ENCODE data around the gene DNAJC19. TPM values are rescaled to one million over a fixed set of nuclear protein-coding genes. Genes with fewer than 3 reads are reported as not detected.

DNAJC19 gene
- total RNA-seq, result 10 to 100 TPM; 38.1 to 46.0 TPM

DNA sequence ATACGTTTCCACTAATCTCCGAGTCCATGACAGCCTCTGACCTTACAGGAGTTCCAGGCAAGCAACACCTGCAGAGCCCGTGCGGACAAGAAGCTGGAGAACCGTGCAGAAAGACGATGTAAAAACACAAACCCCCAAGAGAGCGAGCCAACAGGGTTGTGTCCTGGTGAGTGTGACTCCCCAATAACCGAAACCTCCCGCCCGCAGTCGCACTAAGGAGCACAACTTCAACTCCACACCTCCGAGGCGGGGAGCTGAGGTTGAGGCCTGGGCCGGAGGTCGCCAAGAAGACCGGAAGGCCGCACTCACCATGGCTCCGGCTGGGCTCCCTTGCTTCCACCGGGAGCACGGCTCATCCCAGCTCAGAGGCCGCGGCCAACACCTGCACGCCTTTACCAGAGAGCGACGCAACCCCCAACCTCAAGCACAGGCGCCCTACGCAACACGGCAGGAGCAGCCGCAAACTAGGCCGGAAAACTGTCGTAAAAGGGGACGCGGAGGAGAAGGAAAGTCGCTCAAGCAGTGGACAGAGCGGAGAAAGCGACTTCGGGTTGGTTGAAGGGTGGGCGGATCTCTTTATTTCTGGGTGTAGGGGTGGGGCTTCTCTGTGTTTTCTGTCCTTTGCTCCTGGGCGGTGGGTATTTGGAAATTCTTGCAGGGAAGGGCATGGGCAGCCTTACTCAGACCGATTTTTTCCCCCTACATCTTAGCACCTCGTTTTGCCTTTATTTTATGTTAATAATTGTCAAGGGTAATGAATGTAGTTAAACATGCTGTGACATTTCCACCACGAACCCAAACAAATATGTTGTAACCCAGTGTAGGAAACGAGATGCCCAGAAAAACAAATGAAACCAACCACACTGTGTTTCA is at the start of gene DNAJC19:
Gene DNAJC19 (minus strand): TSS at position 446 of the 873 bp plus-strand sequence. CDS start 134 bp downstream, at position 312.
- Histone ChIP-seq H3K36me3 (no peaks in the 10 kb centered on the region), H3K9me3 (no peaks in the 10 kb centered on the region), H3K4me3 (peak within 1 kb of the TSS; percentile 63 to 76), H3K27ac (peak within 1 kb of the TSS; percentile 82 to 86), H3K27me3 (replicated peaks; ENCODE audit: insufficient read depth) (no peaks in the 10 kb centered on the region), H3K4me1 (replicated peaks) (no peaks in the 10 kb centered on the region)
- intact Hi-C loops (cut with DNase I), result loop anchor here (2.0 kb wide), 1 partner anchor 77 kb away; the partner anchor contains the start of gene FXR1
- TF ChIP-seq POLR2A (IDR thresholded peaks at IDR 0.05) (peak; percentile 65), POLR2AphosphoS5 (IDR thresholded peaks at IDR 0.05) (peak; percentile 96)
- TF ChIP-seq, protein P1, sequence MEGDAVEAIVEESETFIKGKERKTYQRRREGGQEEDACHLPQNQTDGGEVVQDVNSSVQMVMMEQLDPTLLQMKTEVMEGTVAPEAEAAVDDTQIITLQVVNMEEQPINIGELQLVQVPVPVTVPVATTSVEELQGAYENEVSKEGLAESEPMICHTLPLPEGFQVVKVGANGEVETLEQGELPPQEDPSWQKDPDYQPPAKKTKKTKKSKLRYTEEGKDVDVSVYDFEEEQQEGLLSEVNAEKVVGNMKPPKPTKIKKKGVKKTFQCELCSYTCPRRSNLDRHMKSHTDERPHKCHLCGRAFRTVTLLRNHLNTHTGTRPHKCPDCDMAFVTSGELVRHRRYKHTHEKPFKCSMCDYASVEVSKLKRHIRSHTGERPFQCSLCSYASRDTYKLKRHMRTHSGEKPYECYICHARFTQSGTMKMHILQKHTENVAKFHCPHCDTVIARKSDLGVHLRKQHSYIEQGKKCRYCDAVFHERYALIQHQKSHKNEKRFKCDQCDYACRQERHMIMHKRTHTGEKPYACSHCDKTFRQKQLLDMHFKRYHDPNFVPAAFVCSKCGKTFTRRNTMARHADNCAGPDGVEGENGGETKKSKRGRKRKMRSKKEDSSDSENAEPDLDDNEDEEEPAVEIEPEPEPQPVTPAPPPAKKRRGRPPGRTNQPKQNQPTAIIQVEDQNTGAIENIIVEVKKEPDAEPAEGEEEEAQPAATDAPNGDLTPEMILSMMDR (IDR thresholded peaks at IDR 0.05), result no peak
- WGBS, result under 1% methylated on average over 41 of the region's 43 CpGs
- DNase-seq (ENCODE audit: low spot score), result peak; percentile 94

DNA sequence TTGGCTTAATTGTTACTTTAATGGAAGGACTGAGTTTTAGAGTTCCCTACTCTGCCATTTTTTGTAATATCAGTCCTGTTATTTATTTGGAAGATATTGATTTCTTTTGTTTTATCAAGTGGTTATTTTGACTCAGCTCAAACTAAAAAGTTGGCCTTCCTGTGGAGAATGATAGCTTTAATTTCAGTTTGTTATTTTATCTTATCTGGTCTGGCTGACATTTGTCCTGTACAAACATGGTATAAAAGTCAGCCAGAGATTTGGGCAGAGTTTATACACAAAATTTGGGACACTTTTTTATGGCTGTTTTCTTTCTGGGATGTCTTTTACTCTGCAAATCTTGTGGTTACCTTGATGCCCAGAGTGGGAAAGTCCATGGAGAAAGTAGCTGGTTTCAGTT is 41.4 kb upstream of the DNAJC19 start:
- TF ChIP-seq, protein P1 (IDR thresholded peaks at IDR 0.05), result no peak
- TF ChIP-seq POLR2AphosphoS5 (IDR thresholded peaks at IDR 0.05), result no peak
- no peak for TF ChIP-seq POLR2A (IDR thresholded peaks at IDR 0.05)
- Histone ChIP-seq H3K4me1 (replicated peaks) (no peaks in the 10 kb centered on the region), H3K9me3 (no peaks in the 10 kb centered on the region), H3K27me3 (replicated peaks; ENCODE audit: insufficient read depth) (no peaks in the 10 kb centered on the region), H3K27ac (no peak overlapping the region), H3K4me3 (no peak overlapping the region), H3K36me3 (no peaks in the 10 kb centered on the region)
- intact Hi-C loops (cut with DNase I), result no loop called here
- DNase-seq (ENCODE audit: low spot score), result no peak

DNA sequence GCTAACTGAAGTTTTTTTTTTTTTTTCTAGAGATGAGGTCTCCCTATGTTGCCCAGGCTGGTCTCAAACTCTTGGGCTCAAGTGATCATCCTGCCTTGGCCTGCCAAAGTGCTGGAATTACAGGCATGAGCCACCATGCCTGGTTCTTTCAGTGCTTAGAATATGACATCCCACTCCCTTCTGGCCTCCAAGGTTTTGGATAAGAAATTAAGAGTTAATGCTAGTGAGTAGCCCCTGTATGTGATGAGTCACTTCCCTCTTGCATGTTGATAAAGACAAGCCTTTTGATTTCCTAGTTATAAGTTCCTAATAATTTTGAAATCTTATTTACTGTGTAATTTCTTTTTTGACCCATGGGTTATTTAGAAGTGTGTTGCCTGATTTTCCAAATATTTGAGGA is 35.7 kb upstream of the DNAJC19 start:
- intact Hi-C loops (cut with DNase I), result no loop called here
- Histone ChIP-seq H3K36me3 (no peaks in the 10 kb centered on the region), H3K27me3 (replicated peaks; ENCODE audit: insufficient read depth) (no peaks in the 10 kb centered on the region), H3K4me1 (replicated peaks) (no peaks in the 10 kb centered on the region), H3K4me3 (no peak overlapping the region), H3K27ac (no peak overlapping the region), H3K9me3 (no peaks in the 10 kb centered on the region)
- no peak for TF ChIP-seq POLR2A (IDR thresholded peaks at IDR 0.05)
- no peak for TF ChIP-seq POLR2AphosphoS5 (IDR thresholded peaks at IDR 0.05)
- TF ChIP-seq, protein P1 (IDR thresholded peaks at IDR 0.05), result no peak
- DNase-seq (ENCODE audit: low spot score), result no peak

DNA sequence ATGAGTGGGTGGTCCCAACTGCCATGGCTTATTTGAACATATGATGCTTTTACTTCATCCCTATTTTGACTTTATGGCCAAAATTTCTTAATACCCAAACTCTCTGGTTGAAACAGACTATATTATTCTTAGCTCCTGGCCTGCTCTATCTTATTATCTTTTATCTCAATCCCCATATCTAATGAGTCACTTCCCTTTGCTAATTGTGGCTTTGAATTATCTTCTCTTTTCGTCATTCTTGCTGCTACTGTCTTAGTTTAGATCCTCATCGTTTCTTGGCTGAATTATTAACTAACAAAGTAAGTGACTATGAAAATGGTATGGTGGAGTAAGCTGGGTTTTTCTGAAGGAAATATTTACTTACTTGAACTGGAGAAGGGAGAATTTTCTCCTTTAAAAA is 28.2 kb upstream of the DNAJC19 start:
- H3K4me3 ChIP-seq, result no peak overlapping the region
- WGBS, result 64% methylated on average over 2 of the region's 2 CpGs

More for the DNA sequence above, 28.2 kb upstream of the DNAJC19 start:
- TF ChIP-seq, protein P1 (IDR thresholded peaks at IDR 0.05), result no peak
- no peak for TF ChIP-seq POLR2AphosphoS5 (IDR thresholded peaks at IDR 0.05)
- TF ChIP-seq POLR2A (IDR thresholded peaks at IDR 0.05), result no peak
- Histone ChIP-seq H3K9me3 (no peaks in the 10 kb centered on the region), H3K27ac (no peak overlapping the region), H3K4me1 (replicated peaks) (no peaks in the 10 kb centered on the region), H3K27me3 (replicated peaks; ENCODE audit: insufficient read depth) (no peaks in the 10 kb centered on the region), H3K36me3 (no peaks in the 10 kb centered on the region)
- intact Hi-C loops (cut with DNase I), result no loop called here
- no peak for DNase-seq (ENCODE audit: low spot score)

Data from prostate gland (tissue), 2 donors.